GM19324 (cell line): ENCODE measurements around the gene GALE.
A peak's percentile ranks its signal among the peaks of the same experiment; 100 is the strongest.
"Not testable (repeated sequence)": the region's sequence is repeated elsewhere in the genome, so short reads cannot be mapped to it uniquely, and the experiment has no call there.

ENCODE experiments used
- ATAC-seq: cut with Tn5 transposase; IDR thresholded peaks from one replicate; pipeline ENCODE4 v1.9.1; 2021; ENCODE audit warnings: mild to moderate bottlenecking, moderate library complexity; ENCODE audit not compliant: unreplicated experiment, low FRiP score

GALE gene

GRCh38 chr1:23800400-23801337 is at the start of gene GALE:
GALE (minus strand) TSS chr1:23800754; CDS start chr1:23799007, 1,747 bp downstream.
- peak; percentile 84 for ATAC-seq

- ATAC-seq = no peak
Observed at GRCh38 chr1:23848673-23849616, 48.4 kb upstream of the GALE start.

GRCh38 chr1:23847482-23848095 is 47.0 kb upstream of the GALE start:
- not testable (repeated sequence) for ATAC-seq

GRCh38 chr1:23845163-23845562 is 44.6 kb upstream of the GALE start:
- no peak for ATAC-seq

- ATAC-seq = no peak
Observed at GRCh38 chr1:23843644-23844043, 43.1 kb upstream of the GALE start.

GRCh38 chr1:23838401-23838866 is 37.9 kb upstream of the GALE start:
- no peak for ATAC-seq

GRCh38 chr1:23837908-23838307 is 37.4 kb upstream of the GALE start:
- no peak for ATAC-seq

- no peak for ATAC-seq
Observed at GRCh38 chr1:23836037-23836436, 35.5 kb upstream of the GALE start.

GRCh38 chr1:23834156-23834555 is 33.6 kb upstream of the GALE start:
- not testable (repeated sequence) for ATAC-seq

GRCh38 chr1:23827717-23828116 is 27.2 kb upstream of the GALE start:
- ATAC-seq = no peak

- not testable (repeated sequence) for ATAC-seq
Observed at GRCh38 chr1:23826590-23826989, 26.0 kb upstream of the GALE start.

- no peak for ATAC-seq
Observed at GRCh38 chr1:23825762-23826522, 25.4 kb upstream of the GALE start.

- ATAC-seq = peak; percentile 88
Observed at GRCh38 chr1:23825076-23825761, 24.7 kb upstream of the GALE start, which contains the start of gene HMGCL. HMGCL (minus strand) TSS chr1:23825429; CDS start chr1:23825415, 14 bp downstream.

- no peak for ATAC-seq
Observed at GRCh38 chr1:23824711-23825075, 24.1 kb upstream of the GALE start.

GRCh38 chr1:23823767-23824166 is 23.2 kb upstream of the GALE start:
- ATAC-seq = no peak

- ATAC-seq = no peak
Observed at GRCh38 chr1:23817633-23818032, 17.1 kb upstream of the GALE start.

GRCh38 chr1:23816906-23817305 is 16.4 kb upstream of the GALE start:
- ATAC-seq = no peak

- no peak for ATAC-seq
Observed at GRCh38 chr1:23816361-23816760, 15.8 kb upstream of the GALE start.

GRCh38 chr1:23814016-23814415 is 13.5 kb upstream of the GALE start:
- ATAC-seq = no peak
